Neuronal stem cell (in vitro differentiated cells): ENCODE measurements around the gene ACACB.
A peak's percentile ranks its signal among the peaks of the same experiment; 100 is the strongest.

Experiments
- DNase-seq: peaks from one replicate; pipeline ENCODE4 v3.0.0-alpha.2; 2013; ENCODE audit warnings: low spot score
- H2AFZ ChIP-seq: one replicate; pipeline ENCODE4 v1.6.1; 2013; ENCODE audit warnings: mild to moderate bottlenecking, low read length, inconsistent platforms
- H2AK5ac ChIP-seq: 2 replicates; pipeline ENCODE4 v1.6.1; 2013; ENCODE audit warnings: low read depth, mild to moderate bottlenecking, inconsistent platforms, low read length, moderate library complexity, mixed read lengths
- H2BK120ac ChIP-seq: 2 replicates; pipeline ENCODE4 v1.6.1; 2013; ENCODE audit warnings: low read depth, mild to moderate bottlenecking, inconsistent platforms, low read length, moderate library complexity, mixed read lengths
- H2BK12ac ChIP-seq: one replicate; pipeline ENCODE4 v1.6.1; 2013; ENCODE audit warnings: low read length, inconsistent platforms
- H2BK15ac ChIP-seq: 2 replicates; pipeline ENCODE4 v1.6.1; 2013; ENCODE audit warnings: mild to moderate bottlenecking, low read length, inconsistent platforms, mixed read lengths
- H2BK5ac ChIP-seq: one replicate; pipeline ENCODE4 v1.6.1; 2013; ENCODE audit warnings: inconsistent platforms, mild to moderate bottlenecking, low read length, moderate library complexity
- H3K14ac ChIP-seq: one replicate; pipeline ENCODE4 v1.6.1; 2013; ENCODE audit warnings: low read length, inconsistent platforms
- H3K18ac ChIP-seq: 2 replicates; pipeline ENCODE4 v1.6.1; 2013; ENCODE audit warnings: low read length, inconsistent platforms
- H3K23ac ChIP-seq: 2 replicates; pipeline ENCODE4 v1.6.1; 2013; ENCODE audit warnings: low read depth, mild to moderate bottlenecking, mixed read lengths, low read length, inconsistent platforms; ENCODE audit not compliant: poor library complexity
- H3K27ac ChIP-seq: replicated peaks from 3 replicates; pipeline ENCODE4 v1.5.1; 2013; ENCODE audit warnings: low read length, inconsistent platforms
- H3K27me3 ChIP-seq, 3 experiments: 2 replicates each; pipeline ENCODE4 v1.6.1; 2013; ENCODE audit warnings: low read length in 3 of 3, mild to moderate bottlenecking in 2 of 3, inconsistent platforms in 1 of 3, low read depth in 1 of 3, mixed read lengths in 1 of 3, moderate library complexity in 1 of 3; ENCODE audit not compliant: control insufficient read depth in 3 of 3, insufficient read depth in 3 of 3
- H3K36me3 ChIP-seq, 2 donors: replicated peaks in 1 of 2; 2 replicates each; pipeline ENCODE4 v1.6.1; 2013; ENCODE audit warnings: low read length in 2 of 2; ENCODE audit not compliant: control insufficient read depth in 2 of 2, insufficient read depth in 2 of 2
- H3K4ac ChIP-seq: 2 replicates; pipeline ENCODE4 v1.6.1; 2013; ENCODE audit warnings: inconsistent platforms, mild to moderate bottlenecking, low read length, moderate library complexity
- H3K4me1 ChIP-seq, 2 donors: 1 replicate in 1 of 2; 2 replicates in 1 of 2; pipeline ENCODE4 v1.6.1; 2013; ENCODE audit warnings: low read length in 2 of 2, low read depth in 1 of 2; ENCODE audit not compliant: control insufficient read depth in 2 of 2, insufficient read depth in 1 of 2
- H3K4me2 ChIP-seq: one replicate; pipeline ENCODE4 v1.6.1; 2013; ENCODE audit warnings: mild to moderate bottlenecking, low read length, inconsistent platforms; ENCODE audit not compliant: insufficient read depth, poor library complexity, severe bottlenecking
- H3K4me3 ChIP-seq, 2 donors: 2 replicates each; pipeline ENCODE4 v1.5.1; 2013; ENCODE audit warnings: low read length in 2 of 2, mild to moderate bottlenecking in 2 of 2, inconsistent platforms in 1 of 2, moderate library complexity in 1 of 2
- H3K79me1 ChIP-seq: one replicate; pipeline ENCODE4 v1.6.1; 2013; ENCODE audit warnings: low read depth, mild to moderate bottlenecking, inconsistent platforms, low read length, moderate library complexity
- H3K9ac ChIP-seq: one replicate; pipeline ENCODE4 v1.6.1; 2013; ENCODE audit warnings: mild to moderate bottlenecking, low read depth, low read length, inconsistent platforms; ENCODE audit not compliant: poor library complexity
- H3K9me3 ChIP-seq, 2 donors: replicated peaks in 1 of 2; 2 replicates each; pipeline versions ENCODE3 to v1.6.1; 2013; ENCODE audit warnings: low read length in 2 of 2, mild to moderate bottlenecking in 2 of 2, inconsistent platforms in 1 of 2, low read depth in 1 of 2, mixed read lengths in 1 of 2, moderate library complexity in 1 of 2; ENCODE audit not compliant: control insufficient read depth in 2 of 2, insufficient read depth in 1 of 2
- H4K8ac ChIP-seq: one replicate; pipeline ENCODE4 v1.6.1; 2013; ENCODE audit warnings: low read depth, mild to moderate bottlenecking, inconsistent platforms, low read length, moderate library complexity
- H4K91ac ChIP-seq: one replicate; pipeline ENCODE4 v1.6.1; 2013; ENCODE audit warnings: low read length, low read depth, mild to moderate bottlenecking, inconsistent platforms; ENCODE audit not compliant: poor library complexity
- WGBS, 2 donors: extraction: QIAGEN DNeasy Blood & Tissue Kit; methylation state at CpG; one replicate each; pipeline ENCODE4 v1.1.7; 2013; ENCODE audit warnings: missing lambda C conversion rate in 2 of 2, mixed read lengths in 1 of 2; ENCODE audit not compliant: insufficient read length in 2 of 2, insufficient replicate concordance in 1 of 2; ENCODE audit errors: extremely low coverage in 2 of 2; 5-methylcytosine and 5-hydroxymethylcytosine counted together

ACACB gene

DNA sequence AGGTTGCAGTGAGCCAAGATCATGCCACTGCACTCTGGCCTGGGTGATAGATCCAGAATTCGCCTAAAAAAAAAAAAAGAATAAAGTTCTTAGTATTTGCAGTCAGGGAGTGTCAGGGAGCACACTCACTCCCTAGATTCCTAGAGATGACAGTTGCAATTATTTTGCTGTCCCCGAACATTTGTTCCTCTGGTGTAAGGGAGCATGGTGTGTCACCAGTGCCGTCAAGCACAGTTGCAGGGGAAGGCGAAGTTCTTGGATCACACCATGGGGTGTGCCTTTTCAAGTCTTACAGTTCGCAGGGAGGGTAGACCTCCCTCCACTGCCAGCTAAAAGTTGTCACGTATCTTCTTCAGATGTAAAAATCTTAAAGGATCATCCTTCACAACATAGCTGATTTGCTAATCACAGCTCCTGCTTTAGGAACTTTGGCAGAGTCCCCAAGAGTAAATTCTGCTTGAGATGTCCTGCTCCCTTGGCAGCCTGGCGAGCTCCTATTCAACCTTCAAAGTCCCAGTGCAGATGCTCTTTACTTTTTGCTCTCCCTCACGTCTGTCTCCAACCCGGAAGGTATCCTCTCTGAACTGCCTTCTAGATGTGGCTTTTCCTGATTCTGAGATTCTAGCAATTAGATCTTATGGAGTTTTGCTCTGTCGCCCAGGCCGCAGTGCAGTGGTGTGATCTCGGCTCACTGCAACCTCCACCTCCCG lies 11.3 kb downstream of the ACACB start:
- no CpG with 5 or more reads among the region's 13 CpGs for WGBS, 2 donors
- Histone ChIP-seq H3K4ac (no peak overlapping the region), H3K4me2 (no peak overlapping the region), H3K36me3 (no peaks in the 10 kb centered on the region), H2AK5ac (no peak overlapping the region), H3K79me1 (peaks cover 2% of the 10 kb centered on the region), H2AFZ (no peak overlapping the region), H3K4me3 (no peak overlapping the region), H3K18ac (no peak overlapping the region), H3K4me1 (peaks cover 0 to 5% of the 10 kb centered on the region in 2 donors), H3K9me3 (no peaks in the 10 kb centered on the region), H3K27me3 (peaks cover 0 to 19% (median 0%) of the 10 kb centered on the region in 3 experiments), H3K27ac (no peak overlapping the region), H3K23ac (no peak overlapping the region), H3K14ac (no peak overlapping the region), H2BK12ac (no peak overlapping the region), H2BK120ac (no peak overlapping the region), H4K8ac (no peak overlapping the region), H3K9ac (no peak overlapping the region), H2BK5ac (no peak overlapping the region), H2BK15ac (no peak overlapping the region), H4K91ac (no peak overlapping the region)
- DNase-seq = no peak

GRCh38 chr12:109130297-109131153 lies 14.1 kb downstream of the ACACB start:
- Histone ChIP-seq H2AFZ (no peak overlapping the region), H2BK120ac (no peak overlapping the region), H3K9ac (no peak overlapping the region), H3K23ac (no peak overlapping the region), H3K27me3 (peaks cover 0 to 22% (median 0%) of the 10 kb centered on the region in 3 experiments), H3K36me3 (no peaks in the 10 kb centered on the region), H2BK15ac (no peak overlapping the region), H3K18ac (no peak overlapping the region), H4K91ac (no peak overlapping the region), H3K14ac (no peak overlapping the region), H3K79me1 (peaks cover 2% of the 10 kb centered on the region), H3K4me1 (peaks cover 0 to 7% of the 10 kb centered on the region in 2 donors), H3K27ac (no peak overlapping the region), H3K4ac (no peak overlapping the region), H4K8ac (no peak overlapping the region), H2BK12ac (no peak overlapping the region), H3K4me2 (no peak overlapping the region), H2BK5ac (no peak overlapping the region), H2AK5ac (no peak overlapping the region), H3K9me3 (no peaks in the 10 kb centered on the region), H3K4me3 (no peak overlapping the region)
- no peak for DNase-seq
- WGBS, 2 donors = no CpG with 5 or more reads among the region's 15 CpGs

GRCh38 chr12:109131154-109132050 lies 15.0 kb downstream of the ACACB start:
- no peak overlapping the region for H3K14ac ChIP-seq
- no peak overlapping the region for H3K9ac ChIP-seq
- H3K18ac ChIP-seq = peak overlapping the region; percentile 36
- no peaks in the 10 kb centered on the region for H3K79me1 ChIP-seq
- no peak overlapping the region for H2BK15ac ChIP-seq
- H2BK120ac ChIP-seq = peak overlapping the region; percentile 17
- H4K91ac ChIP-seq = no peak overlapping the region
- no peak overlapping the region for H3K23ac ChIP-seq
- no peak overlapping the region for H3K4me3 ChIP-seq
- H3K4me2 ChIP-seq = no peak overlapping the region
- H3K36me3 ChIP-seq = no peaks in the 10 kb centered on the region
- no peak overlapping the region for H4K8ac ChIP-seq
- no peak overlapping the region for H2BK12ac ChIP-seq
- no peak overlapping the region for H3K27ac ChIP-seq
- no CpG with 5 or more reads among the region's 24 CpGs for WGBS, 2 donors
- peaks cover 0 to 7% of the 10 kb centered on the region in 2 donors for H3K4me1 ChIP-seq
- peak overlapping the region; percentile 31 for H2AFZ ChIP-seq
- peaks cover 0 to 3% of the 10 kb centered on the region in 2 donors for H3K9me3 ChIP-seq
- no peak overlapping the region for H3K4ac ChIP-seq
- no peak overlapping the region for H2BK5ac ChIP-seq
- no peak overlapping the region for H2AK5ac ChIP-seq
- no peak for DNase-seq
- H3K27me3 ChIP-seq = peaks cover 0 to 22% (median 0%) of the 10 kb centered on the region in 3 experiments
